Stimulated activated effector memory CD8-positive, alpha-beta T cell treated with anti-CD3 and anti-CD28 coated beads, Interleukin-12 subunit alpha, Interleukin-12 subunit beta, amount 100 ng/mL, for 72 hours (primary cell): ENCODE results near the gene PCDH9.
A peak's percentile ranks its signal among the peaks of the same experiment; 100 is the strongest.

Experiments used
- ATAC-seq: fragments of 150-1000 bp; cut with Tn5 transposase; 2 replicates; pipeline ENCODE4 v1.10.0; 2021
- DNase-seq, 2 donors: peaks; one replicate each; pipeline ENCODE4 v3.0.0; 2021 to 2022; ENCODE audit warnings: low spot score in 2 of 2
- H3K27ac Mint-ChIP-seq: one replicate; pipeline ENCODE4 v1.8.0; 2022; ENCODE audit warnings: mild to moderate bottlenecking, mixed read lengths
- H3K36me3 Mint-ChIP-seq: one replicate; pipeline ENCODE4 v1.8.0; 2022; ENCODE audit warnings: mild to moderate bottlenecking, mixed read lengths
- H3K4me1 Mint-ChIP-seq: one replicate; pipeline ENCODE4 v1.8.0; 2022; ENCODE audit warnings: mixed read lengths
- H3K4me3 Mint-ChIP-seq: one replicate; pipeline ENCODE4 v1.8.0; 2022; ENCODE audit warnings: mild to moderate bottlenecking, mixed read lengths
- H3K9me3 Mint-ChIP-seq: one replicate; pipeline ENCODE4 v1.8.0; 2022; ENCODE audit warnings: mixed read lengths

PCDH9 gene

GRCh38 chr13:66347486-66348117 lies 882.5 kb downstream of the PCDH9 start:
- no peak for DNase-seq
- H3K4me3 Mint-ChIP-seq: no peak overlapping the region
- no peaks in the 10 kb centered on the region for H3K36me3 Mint-ChIP-seq
- ATAC-seq: no peak
- peaks cover 16% of the 10 kb centered on the region for H3K9me3 Mint-ChIP-seq
- H3K4me1 Mint-ChIP-seq: no peaks in the 10 kb centered on the region
- no peak overlapping the region for H3K27ac Mint-ChIP-seq

- no peaks in the 10 kb centered on the region for H3K4me1 Mint-ChIP-seq
- no peaks in the 10 kb centered on the region for H3K36me3 Mint-ChIP-seq
- ATAC-seq (no peak), DNase-seq (no peak)
- H3K27ac Mint-ChIP-seq: no peak overlapping the region
- peaks cover 16% of the 10 kb centered on the region for H3K9me3 Mint-ChIP-seq
- H3K4me3 Mint-ChIP-seq: no peak overlapping the region
Observed at GRCh38 chr13:66345971-66346370, 884.2 kb downstream of the PCDH9 start.

- Mint-ChIP-seq H3K36me3 (no peaks in the 10 kb centered on the region), H3K27ac (no peak overlapping the region), H3K4me1 (no peaks in the 10 kb centered on the region), H3K9me3 (peaks cover 16% of the 10 kb centered on the region), H3K4me3 (no peak overlapping the region)
- no peak for DNase-seq
- no peak for ATAC-seq
Observed at GRCh38 chr13:66345518-66345810, 884.7 kb downstream of the PCDH9 start.

- H3K27ac Mint-ChIP-seq: no peak overlapping the region
- DNase-seq: no peak
- no peaks in the 10 kb centered on the region for H3K4me1 Mint-ChIP-seq
Observed at GRCh38 chr13:66344805-66345517, 885.2 kb downstream of the PCDH9 start.

GRCh38 chr13:66343224-66343828 lies 886.8 kb downstream of the PCDH9 start:
- H3K9me3 Mint-ChIP-seq: peaks cover 11% of the 10 kb centered on the region
- no peak overlapping the region for H3K27ac Mint-ChIP-seq
- H3K36me3 Mint-ChIP-seq: no peaks in the 10 kb centered on the region
- no peak overlapping the region for H3K4me3 Mint-ChIP-seq
- ATAC-seq (no peak), DNase-seq (no peak)
- no peaks in the 10 kb centered on the region for H3K4me1 Mint-ChIP-seq

More at GRCh38 chr13:66344805-66345517, 885.2 kb downstream of the PCDH9 start:
- ATAC-seq: no peak
- H3K36me3 Mint-ChIP-seq: no peaks in the 10 kb centered on the region
- peaks cover 13% of the 10 kb centered on the region for H3K9me3 Mint-ChIP-seq
- no peak overlapping the region for H3K4me3 Mint-ChIP-seq

GRCh38 chr13:66341635-66342377 lies 888.3 kb downstream of the PCDH9 start:
- Mint-ChIP-seq H3K4me3 (no peak overlapping the region), H3K36me3 (no peaks in the 10 kb centered on the region), H3K27ac (no peak overlapping the region), H3K9me3 (peaks cover 5% of the 10 kb centered on the region), H3K4me1 (no peaks in the 10 kb centered on the region)
- no peak for DNase-seq
- no peak for ATAC-seq

- Mint-ChIP-seq H3K4me3 (no peak overlapping the region), H3K9me3 (peaks cover 5% of the 10 kb centered on the region), H3K27ac (no peak overlapping the region), H3K4me1 (no peaks in the 10 kb centered on the region), H3K36me3 (no peaks in the 10 kb centered on the region)
- ATAC-seq (no peak), DNase-seq (no peak)
Observed at GRCh38 chr13:66339214-66339613, 890.9 kb downstream of the PCDH9 start.

GRCh38 chr13:66338542-66338941 lies 891.6 kb downstream of the PCDH9 start:
- H3K27ac Mint-ChIP-seq: no peak overlapping the region
- no peak overlapping the region for H3K4me3 Mint-ChIP-seq
- H3K36me3 Mint-ChIP-seq: no peaks in the 10 kb centered on the region
- ATAC-seq (no peak), DNase-seq (no peak)
- H3K9me3 Mint-ChIP-seq: peaks cover 2% of the 10 kb centered on the region
- no peaks in the 10 kb centered on the region for H3K4me1 Mint-ChIP-seq

GRCh38 chr13:66335626-66336025 lies 894.5 kb downstream of the PCDH9 start:
- peaks cover 4% of the 10 kb centered on the region for H3K9me3 Mint-ChIP-seq
- ATAC-seq (no peak), DNase-seq (no peak)
- H3K4me3 Mint-ChIP-seq: no peak overlapping the region
- no peaks in the 10 kb centered on the region for H3K36me3 Mint-ChIP-seq
- H3K27ac Mint-ChIP-seq: no peak overlapping the region
- no peaks in the 10 kb centered on the region for H3K4me1 Mint-ChIP-seq

GRCh38 chr13:66329988-66330451 lies 900.1 kb downstream of the PCDH9 start:
- no peak for DNase-seq
- ATAC-seq: peak; percentile 48

GRCh38 chr13:66328476-66328875 lies 901.7 kb downstream of the PCDH9 start:
- DNase-seq (no peak), ATAC-seq (no peak)
- Mint-ChIP-seq H3K27ac (no peak overlapping the region), H3K4me1 (no peaks in the 10 kb centered on the region), H3K36me3 (no peaks in the 10 kb centered on the region), H3K9me3 (peaks cover 6% of the 10 kb centered on the region), H3K4me3 (no peak overlapping the region)

More at GRCh38 chr13:66329988-66330451, 900.1 kb downstream of the PCDH9 start:
- H3K4me1 Mint-ChIP-seq: no peaks in the 10 kb centered on the region
- peaks cover 6% of the 10 kb centered on the region for H3K9me3 Mint-ChIP-seq
- H3K36me3 Mint-ChIP-seq: no peaks in the 10 kb centered on the region
- no peak overlapping the region for H3K27ac Mint-ChIP-seq
- no peak overlapping the region for H3K4me3 Mint-ChIP-seq

GRCh38 chr13:66323745-66324347 lies 906.3 kb downstream of the PCDH9 start:
- ATAC-seq (no peak), DNase-seq (no peak)
- no peak overlapping the region for H3K4me3 Mint-ChIP-seq
- H3K27ac Mint-ChIP-seq: no peak overlapping the region
- H3K4me1 Mint-ChIP-seq: no peaks in the 10 kb centered on the region
- no peaks in the 10 kb centered on the region for H3K36me3 Mint-ChIP-seq
- peaks cover 4% of the 10 kb centered on the region for H3K9me3 Mint-ChIP-seq

GRCh38 chr13:66322936-66323335 lies 907.2 kb downstream of the PCDH9 start:
- no peak overlapping the region for H3K4me3 Mint-ChIP-seq
- H3K4me1 Mint-ChIP-seq: no peaks in the 10 kb centered on the region
- DNase-seq: no peak
- no peak for ATAC-seq
- H3K36me3 Mint-ChIP-seq: no peaks in the 10 kb centered on the region
- peaks cover 6% of the 10 kb centered on the region for H3K9me3 Mint-ChIP-seq
- H3K27ac Mint-ChIP-seq: no peak overlapping the region

- H3K27ac Mint-ChIP-seq: no peak overlapping the region
- no peak for ATAC-seq
- H3K4me1 Mint-ChIP-seq: no peaks in the 10 kb centered on the region
Observed at GRCh38 chr13:66322193-66322740, 907.9 kb downstream of the PCDH9 start.

GRCh38 chr13:66314911-66315310 lies 915.2 kb downstream of the PCDH9 start:
- H3K36me3 Mint-ChIP-seq: no peaks in the 10 kb centered on the region
- no peaks in the 10 kb centered on the region for H3K4me1 Mint-ChIP-seq
- H3K9me3 Mint-ChIP-seq: peaks cover 10% of the 10 kb centered on the region
- H3K4me3 Mint-ChIP-seq: no peak overlapping the region
- H3K27ac Mint-ChIP-seq: no peak overlapping the region
- no peak for DNase-seq
- ATAC-seq: no peak

More at GRCh38 chr13:66322193-66322740, 907.9 kb downstream of the PCDH9 start:
- no peaks in the 10 kb centered on the region for H3K36me3 Mint-ChIP-seq
- DNase-seq: no peak
- H3K4me3 Mint-ChIP-seq: no peak overlapping the region
- H3K9me3 Mint-ChIP-seq: peaks cover 4% of the 10 kb centered on the region
